Stimulated activated CD4-positive, alpha-beta T cell treated with anti-CD3 and anti-CD28 coated beads, Interleukin-1b, Interleukin-23, amount 100 ng/mL, for 4 hours (primary cell): Measurements from ENCODE around the gene RAB22A.

Experiments
- DNase-seq, 2 donors: peaks; one replicate each; pipeline ENCODE4 v3.0.0-alpha.2; 2020; ENCODE audit warnings: low read depth in 2 of 2

RAB22A gene, protein sequence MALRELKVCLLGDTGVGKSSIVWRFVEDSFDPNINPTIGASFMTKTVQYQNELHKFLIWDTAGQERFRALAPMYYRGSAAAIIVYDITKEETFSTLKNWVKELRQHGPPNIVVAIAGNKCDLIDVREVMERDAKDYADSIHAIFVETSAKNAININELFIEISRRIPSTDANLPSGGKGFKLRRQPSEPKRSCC

DNA sequence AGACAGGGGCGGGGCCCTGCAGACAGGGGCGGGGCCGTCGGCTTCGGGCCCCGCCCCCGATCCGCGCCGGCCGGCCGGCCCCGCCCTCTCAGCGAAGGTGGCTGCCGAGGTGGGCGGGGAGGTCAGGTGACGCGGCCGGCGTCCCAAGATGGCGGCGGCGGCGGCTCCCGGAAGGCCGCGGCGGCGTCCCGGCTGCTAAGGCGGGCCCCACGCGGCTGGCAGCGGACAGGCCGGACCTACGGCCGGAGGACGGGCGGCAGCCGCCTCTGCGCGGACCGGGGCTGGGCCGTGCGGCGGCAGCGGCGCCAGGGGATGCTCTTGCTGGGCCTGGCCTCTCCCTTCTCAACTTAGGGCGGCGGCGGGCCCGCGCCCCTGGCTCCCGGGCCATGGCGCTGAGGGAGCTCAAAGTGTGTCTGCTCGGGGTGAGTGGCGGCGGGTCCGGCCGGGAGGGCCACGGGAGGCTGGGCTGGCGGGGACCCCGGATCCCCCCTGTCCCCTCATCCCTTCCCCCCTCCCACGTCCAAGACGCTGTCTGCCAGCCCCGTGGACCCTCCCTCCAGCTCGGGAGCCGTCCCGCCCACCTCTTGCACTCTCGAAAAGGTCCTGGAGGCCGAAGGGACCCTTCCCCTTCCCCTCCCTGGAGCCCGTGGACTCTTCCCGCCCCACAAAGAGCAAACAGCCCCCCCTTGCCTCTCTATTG, at the start of gene RAB22A:
RAB22A (plus strand) TSS at position 125 of the 700 bp plus-strand sequence; CDS start at position 387, 262 bp downstream.
- peak; percentile 69 to 80 for DNase-seq

DNA sequence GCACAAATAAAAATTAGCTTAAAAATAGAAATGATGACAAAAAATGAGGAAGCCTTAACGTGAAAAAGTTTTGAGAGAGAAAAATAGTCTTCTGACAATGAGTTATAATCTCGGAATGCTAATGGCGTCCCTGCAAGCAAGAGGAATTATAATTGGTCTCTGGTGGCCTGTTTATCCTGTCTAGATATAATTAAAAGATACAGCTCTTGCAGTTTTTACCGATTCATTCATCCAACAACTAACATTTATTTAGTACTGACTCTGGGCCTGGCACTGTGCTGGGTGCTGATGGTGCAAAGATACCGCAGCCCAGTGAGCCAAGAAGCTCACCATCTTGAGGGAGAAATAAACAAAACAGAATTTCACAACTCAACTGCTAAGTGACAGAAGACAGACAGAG, 49.5 kb upstream of the RAB22A start:
- DNase-seq: no peak

DNA sequence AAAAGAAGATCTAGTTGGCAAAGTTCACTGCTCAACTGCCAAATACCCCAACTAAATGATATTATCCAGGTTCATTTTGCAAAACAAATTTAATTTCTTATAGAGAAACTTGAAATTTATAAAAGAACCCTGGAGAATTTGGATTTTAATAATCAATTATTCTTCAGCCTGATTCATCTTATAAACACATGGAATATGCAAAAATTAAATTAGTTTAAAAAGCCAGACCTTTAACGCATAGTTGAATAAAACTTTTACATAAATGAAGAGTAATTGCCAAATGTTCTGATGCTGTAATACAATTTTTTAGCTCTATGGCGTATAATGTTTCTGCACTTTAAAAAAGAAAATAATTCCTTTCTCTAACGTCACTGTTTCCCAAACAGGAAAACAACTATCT, 47.9 kb upstream of the RAB22A start:
- DNase-seq: no peak

DNA sequence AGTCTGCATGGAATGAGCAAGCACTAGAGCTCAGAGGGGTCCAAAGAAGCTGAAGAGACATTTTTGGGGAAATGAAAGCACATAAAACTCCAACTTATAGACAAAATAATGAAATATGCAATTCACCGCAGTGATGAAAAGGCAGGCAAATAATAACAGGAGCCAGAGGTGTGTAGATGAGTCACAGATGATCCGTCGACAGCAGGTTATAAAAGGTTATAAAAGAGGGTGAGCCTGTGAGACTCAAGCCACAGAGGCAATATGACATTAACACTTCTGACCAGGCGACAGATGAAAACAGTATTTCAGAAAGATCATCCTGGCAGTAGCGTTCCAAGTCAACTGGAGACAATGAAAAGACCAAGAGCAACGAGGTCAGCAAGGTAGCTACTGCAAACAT, 45.2 kb upstream of the RAB22A start:
- no peak for DNase-seq

DNA sequence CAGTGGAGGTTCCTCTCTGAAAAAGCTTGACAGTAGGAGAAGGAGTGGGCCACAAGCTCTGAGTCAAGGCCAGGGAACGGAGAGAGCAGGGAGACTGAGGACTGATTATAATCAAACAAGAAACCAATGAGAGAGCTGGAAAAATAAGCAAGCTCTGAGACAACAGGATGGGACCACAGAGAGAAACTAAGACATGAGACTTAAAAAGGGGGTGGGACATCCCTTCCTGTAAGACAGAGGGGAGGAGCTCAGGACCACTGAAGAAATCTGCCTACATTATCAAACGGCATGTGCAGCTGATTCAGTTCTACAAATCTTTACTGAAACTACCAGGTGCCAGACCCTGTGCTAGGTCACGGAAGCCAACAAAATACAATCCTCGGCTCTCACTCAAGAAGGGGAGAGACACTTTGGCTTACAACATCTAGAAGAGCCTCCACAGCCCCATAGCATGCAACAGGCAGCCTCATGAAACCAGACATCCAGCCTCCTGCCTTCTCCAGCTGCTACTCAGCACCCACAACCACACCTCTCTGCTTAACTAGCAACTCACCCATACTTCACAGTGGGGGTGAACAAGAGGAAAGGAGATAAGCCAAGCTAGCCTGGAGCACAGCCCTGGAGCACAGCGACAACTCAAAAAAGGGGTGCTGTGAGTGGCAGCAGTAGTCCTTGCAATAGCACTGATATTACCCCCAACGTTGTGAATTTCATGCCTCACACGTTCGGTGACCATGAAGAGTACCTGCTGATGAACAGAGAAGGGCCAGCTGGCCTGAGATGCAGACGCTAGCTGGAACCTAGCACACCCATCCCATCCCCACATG, 41.9 kb upstream of the RAB22A start:
- DNase-seq: no peak

DNA sequence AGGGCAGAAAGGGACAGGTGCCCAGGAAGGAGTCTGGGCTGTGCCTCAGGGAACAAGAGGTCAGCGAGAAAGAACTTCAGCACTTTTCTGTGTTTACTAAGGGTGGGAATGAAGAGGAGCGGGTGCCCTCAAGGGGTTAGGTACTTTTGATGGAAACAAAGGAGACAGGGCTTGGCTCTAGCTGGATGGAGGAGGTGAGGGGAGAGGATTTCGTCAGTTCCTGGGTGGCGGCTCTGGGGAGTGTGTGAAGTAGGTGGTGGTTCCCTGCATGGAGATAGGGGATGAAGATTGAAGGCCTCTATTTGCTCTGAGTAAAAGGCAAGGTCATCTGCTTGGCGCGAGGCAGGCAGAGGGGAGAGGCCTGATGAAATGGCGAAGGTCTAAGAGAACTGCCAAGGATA, 41.1 kb upstream of the RAB22A start:
- DNase-seq: no peak

DNA sequence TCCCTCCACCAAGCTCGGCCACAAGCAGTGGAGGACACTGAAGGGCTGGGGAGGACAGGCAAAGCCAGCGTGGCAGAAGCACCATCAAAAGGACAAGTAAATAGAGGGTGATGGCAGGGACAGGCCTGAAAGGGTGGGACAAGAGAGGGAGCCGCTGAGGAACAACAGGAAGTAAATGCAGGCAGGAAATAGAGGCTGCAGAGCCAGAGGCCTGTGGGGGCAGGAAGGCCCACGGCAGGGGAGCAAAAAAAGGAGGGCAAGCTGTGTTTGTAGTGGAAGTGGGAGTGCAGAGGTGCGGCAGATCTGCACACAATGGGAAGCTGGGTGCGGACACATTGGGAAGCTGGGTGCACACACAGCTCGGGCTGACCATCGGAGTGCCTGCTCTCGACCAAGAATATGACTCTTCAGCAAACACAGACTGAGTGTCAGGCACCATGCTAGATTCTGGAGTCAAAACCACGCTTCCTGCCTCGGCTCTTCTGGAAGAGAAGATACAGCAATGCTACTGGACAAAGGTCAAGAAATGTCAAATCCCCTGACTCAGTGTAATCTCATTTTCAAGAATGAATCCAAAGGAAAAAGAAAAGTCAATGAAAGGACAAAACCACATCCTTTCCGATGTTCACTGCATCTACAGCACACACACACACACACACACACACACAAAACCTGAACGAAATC, 40.4 kb upstream of the RAB22A start:
- no peak for DNase-seq

DNA sequence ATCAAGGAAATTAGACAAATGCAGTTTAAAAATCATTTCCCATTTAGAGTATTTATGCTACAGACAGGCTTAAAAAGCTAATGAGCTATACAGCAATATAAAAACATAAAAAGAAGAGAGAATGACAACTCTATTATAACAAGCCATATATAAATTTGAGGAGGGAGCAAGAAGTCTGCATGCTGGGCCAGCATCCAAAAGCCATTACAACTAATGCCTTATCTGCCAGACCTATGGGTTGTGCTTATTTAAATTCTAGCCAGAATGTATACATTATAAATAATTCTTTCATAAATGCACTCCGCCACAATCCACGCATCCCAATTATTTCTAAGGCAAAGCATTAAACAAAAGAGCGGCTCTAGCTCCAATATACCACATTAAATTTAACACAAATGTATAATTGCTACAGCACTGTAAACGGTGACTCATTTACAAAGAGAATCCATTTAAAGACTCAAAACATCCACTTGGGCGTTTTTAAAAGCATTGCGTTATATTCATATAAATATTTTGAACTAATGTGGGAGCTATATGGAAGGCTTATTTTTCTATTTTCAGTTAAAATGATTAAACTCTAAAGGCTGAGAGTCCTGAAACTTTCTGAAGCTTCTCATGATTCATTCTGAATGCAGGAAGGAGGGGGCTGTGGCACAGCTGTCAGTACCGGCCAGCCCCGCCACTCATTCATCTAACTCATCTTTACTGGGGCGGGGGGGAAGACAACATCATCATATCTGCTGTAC, 37.7 kb upstream of the RAB22A start:
- DNase-seq: peak; percentile 8 to 23

DNA sequence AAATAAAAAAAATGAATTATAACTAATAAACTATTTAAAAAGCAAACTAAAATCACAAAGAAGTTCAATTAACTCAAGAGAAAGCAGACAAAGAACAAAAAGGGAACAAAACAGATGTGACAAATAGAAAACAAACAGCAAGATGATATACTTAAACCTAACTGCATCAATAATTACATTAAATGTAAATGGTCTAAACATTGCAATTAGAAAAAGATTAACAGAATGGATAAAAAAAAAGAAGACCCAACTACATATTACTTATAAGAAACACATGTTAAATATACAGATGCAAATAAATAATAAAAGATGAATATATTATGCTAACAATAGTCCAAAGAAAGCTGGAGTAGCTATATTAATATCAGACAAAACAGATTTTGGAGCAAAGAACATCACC, 35.1 kb upstream of the RAB22A start:
- no peak for DNase-seq

DNA sequence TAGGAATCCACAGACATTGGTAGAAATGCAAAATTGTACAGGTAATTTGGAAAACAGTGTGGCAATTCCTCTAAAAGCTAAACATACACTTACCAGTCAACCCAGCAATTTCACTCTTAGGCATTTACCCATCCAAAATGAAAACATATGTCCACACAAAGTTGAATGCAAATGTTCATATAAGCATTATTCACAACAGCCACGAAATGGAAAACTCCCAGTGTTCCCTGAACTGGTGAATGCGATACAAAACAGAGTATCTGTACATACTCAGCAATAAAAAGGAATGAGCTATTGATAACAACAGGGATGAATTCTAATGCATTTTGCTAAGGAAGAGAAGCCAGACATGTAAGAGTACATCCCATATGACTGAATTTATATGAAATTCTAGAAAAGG, 32.4 kb upstream of the RAB22A start:
- no peak for DNase-seq

DNA sequence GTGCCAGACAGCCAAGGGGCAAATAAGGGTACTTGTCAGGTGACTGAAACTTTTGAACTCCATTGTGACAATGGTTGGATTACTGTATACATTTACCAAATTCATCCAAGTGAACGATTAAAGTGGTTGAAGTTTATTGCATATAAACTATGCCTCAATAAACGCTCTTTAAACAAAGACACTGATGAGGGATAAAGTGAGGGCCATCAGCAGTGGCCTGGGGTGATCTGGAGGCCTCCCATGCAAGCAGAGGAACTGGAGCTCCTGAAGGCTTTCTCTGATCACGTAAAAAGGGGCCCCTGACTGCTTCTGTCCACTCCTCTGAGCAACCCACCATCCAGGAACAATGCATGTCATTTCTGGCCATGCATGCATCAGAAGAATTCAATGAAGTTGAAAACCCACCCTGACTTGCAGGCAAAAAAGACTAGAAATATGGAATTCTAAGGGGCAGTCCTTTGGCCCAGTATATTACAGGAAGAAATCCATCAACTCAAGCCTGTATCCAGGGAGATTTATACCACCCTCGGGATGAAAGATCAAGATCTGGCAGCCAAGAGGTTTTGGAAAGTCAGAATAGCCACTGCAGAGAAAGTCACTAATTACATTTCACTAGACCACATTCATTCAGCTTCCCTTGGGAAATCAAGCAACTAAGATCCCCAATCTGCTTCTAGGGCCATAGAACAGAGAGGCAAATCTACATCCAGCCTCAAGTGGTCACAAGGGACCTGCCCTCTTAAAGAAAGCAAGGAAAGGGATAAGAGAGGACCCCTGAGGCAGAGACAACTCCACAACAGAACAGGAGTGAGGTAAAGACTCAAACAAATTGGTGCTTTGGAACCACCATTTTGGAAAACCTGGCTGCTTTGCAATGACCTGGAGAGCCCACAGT, 31.7 kb upstream of the RAB22A start:
- no peak for DNase-seq

DNA sequence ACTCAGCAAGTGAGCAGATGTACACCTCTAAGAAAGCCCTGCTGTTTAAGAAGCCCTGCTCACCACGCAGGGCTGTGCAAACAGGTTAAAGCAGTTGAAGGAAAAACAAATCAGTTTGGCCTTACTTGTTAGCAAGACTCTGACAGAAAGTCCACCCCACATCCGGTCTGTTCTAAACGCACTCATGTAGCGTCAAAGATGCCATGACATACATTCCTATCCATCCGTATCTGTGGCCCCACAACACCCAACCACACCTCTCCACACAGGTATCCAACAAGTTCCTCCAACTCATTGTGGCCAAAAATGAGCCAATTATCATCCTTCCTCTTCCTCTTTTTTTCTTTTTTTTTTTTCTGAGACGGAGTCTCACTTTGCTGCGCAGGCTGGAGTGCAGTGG, 22.8 kb upstream of the RAB22A start:
- DNase-seq: no peak

DNA sequence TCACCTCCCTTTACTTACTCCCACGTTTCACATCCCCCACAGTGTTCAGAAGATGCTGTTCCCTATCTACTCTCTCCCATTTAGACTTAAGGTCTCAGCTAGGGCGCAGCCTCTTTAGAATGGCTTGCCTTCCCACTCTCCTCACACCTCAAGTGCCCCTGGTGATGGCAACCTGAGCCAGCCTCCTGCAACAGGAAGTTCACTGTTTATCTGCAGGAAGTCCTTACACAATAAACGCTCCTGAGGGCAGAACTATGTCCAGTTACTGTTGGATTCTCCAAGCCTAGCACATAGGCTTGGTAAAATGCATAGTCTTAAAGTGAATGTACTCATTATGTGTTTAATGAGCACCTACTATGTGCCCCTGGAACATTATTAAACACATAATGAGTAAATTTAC, 21.9 kb upstream of the RAB22A start:
- no peak for DNase-seq

DNA sequence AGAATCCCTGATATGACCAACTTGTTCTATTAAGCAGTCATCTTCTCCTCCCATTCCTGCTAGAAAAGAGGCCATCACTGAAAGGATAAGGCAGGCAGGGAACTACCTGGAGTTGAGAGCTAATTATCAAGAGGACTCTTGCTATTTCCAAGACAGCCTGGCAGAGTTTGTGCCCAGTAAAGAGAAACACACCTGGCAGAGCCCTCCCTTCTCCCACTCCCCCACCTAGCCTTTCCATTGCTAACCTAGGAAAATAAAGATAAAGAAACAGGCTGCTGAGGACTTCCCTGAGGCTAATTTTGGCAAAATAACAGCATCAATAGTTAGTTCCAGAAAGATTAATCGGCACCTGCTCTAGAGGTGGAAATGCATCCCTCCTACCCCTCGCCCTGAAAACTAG, 20.4 kb upstream of the RAB22A start:
- DNase-seq: no peak

DNA sequence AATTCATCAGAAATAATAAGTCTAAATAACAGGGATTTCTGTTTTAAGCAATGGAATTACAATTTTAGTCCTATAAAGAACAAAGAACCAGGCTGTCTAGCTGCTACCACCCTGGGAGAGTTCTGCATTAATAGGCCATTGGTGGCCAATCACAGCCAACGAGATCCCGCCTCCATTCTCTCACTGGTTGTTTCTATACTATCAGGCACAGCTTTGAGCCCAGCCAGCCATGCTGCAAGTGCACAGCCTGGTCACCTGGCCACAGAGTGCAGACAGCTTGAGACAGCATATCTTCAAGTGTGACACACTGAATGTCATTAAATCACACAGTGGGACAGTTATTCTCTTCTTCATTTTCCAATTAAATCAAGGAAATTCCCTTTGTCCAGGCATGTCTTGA, 16.1 kb upstream of the RAB22A start:
- no peak for DNase-seq

DNA sequence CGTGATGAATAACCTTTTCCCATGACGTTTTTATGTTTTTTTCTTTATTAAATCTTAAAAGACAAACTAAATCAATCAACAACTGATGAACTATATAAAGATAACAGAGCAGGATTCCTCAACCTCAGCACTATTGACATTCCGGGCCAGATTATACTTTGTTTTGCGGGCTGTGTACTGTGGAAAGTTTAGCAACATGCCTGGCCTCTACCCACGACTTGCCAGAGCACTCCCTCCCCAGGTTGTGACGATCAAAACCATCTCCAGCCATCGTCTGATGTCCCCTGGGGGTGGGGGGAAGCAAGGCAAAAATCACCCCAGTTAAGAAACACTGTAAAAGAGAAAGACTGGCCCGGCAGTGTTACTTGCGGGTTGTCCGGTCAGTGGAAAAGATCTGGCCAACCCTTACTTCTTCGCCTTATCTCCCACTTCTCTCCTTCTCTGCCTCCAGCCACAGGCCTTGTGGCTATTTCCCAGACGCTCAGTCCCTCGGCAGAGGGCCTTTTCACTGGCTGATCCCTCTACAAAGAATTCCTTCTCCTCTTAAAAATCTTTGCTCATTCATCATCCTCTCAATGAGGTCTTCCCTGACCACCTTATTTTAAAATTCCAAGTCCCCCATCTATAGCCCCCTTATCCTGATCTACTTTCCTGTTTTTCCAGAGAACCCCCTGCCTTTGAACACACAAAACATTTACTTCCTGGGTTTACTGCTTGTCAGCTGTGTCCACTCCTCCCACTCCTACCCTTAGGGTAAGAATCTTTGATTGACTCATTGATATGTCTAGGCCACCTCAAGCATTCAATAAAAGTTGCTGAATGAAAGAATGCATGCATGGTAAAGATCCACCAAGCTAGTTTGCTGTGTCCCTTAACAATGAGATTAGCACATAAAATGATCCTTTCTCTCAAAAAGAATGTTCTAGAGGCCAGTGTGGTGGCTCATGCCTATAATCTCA, 14.7 kb upstream of the RAB22A start:
- no peak for DNase-seq

DNA sequence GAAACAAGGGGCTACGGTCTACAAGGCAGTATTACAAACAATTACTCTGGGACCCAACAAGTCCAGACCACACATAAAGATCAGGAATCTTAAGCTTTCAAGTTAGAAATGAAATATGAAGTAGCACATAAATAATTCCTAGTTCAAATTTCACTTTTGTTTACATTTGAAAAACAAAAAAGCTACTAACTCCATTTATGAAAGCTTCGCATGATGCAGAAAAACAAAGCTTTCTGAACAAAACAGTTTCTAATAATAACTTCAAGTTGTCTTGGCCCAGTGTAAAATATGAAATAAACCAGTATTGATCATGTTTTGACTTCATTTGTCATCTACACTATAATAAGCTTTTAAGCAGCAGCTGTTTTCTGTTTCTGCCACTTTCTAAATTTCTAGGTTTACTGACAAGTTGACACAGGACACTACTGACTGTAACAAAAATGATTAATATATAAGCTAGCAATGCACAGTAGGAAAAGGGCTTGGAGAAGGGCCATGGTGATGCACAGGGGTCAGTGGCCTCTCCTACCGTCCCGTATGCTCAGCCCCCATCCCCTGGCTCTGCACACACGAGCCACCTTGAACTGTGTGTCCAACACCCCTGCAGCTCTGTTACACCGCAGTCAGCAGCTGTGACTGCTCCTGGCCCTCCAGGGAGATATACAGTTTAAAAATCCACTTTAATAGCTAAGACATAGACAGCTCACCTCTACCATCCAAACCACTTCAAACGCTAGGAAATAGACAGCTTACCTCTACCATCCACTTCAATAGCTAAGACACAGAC, 13.3 kb upstream of the RAB22A start:
- no peak for DNase-seq

DNA sequence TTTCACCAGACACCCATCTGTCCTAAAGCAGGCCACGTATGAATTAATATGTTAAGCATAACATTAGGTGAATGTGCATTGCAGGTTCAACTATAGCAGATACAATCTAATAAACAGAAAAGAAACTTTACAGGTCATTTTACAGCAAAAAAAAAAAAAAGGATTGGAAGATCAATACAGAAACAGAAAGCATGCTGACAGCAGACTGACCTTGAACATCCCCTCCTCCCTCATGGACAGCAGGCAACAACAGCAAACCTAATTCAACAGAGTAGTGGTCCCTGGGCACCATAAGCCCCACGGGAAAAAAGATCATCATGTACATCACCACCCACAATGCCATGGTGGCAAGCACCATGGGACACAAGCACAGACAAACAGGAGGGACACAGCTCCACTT, 12.1 kb upstream of the RAB22A start:
- DNase-seq: no peak

DNA sequence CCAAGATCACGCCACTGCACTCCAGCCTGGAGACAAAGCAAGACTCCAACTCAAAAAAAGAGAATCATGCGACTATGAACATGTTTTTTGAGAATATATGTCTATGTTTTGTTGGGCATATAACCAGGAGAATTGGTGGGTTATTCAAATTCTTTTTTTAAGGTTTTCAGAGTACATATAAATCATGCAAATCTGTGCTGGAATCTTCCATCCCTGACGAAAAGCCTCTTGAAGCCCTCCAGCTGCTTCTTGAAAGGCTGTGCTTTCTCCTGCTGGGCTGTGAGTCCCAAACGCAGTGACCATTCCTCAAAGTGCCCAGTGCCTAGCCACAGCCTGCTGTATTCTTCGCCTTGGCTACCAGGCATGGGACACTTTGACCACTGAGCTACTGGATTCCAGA, 9.2 kb upstream of the RAB22A start:
- DNase-seq: no peak
